SK-N-MC (cell line): ENCODE results near the gene RPAP3.
"Not testable (repeated sequence)": the region's sequence is repeated elsewhere in the genome, so short reads cannot be mapped to it uniquely, and the experiment has no call there.

Experiments
- DNase-seq: peaks from one replicate; pipeline ENCODE4 v3.0.0-alpha.2; 2011; ENCODE audit warnings: low read depth, low spot score
- H3K27ac ChIP-seq: fragments of 200-600 bp; sonication (generic); 2 replicates; pipeline ENCODE4 v1.5.1; 2016; ENCODE audit warnings: mixed run types
- H3K36me3 ChIP-seq: fragments of 200-600 bp; sonication (generic); 2 replicates; pipeline ENCODE4 v1.6.1; 2017; ENCODE audit warnings: antibody characterized with exemption, low read length, mixed read lengths; ENCODE audit not compliant: insufficient read depth
- H3K4me3 ChIP-seq: fragments of 200-600 bp; sonication (generic); 2 replicates; pipeline ENCODE4 v1.5.1; 2016
- H3K9ac ChIP-seq: fragments of 200-600 bp; sonication (generic); 2 replicates; pipeline ENCODE4 v1.8.0; 2017; ENCODE audit warnings: mixed run types, mixed read lengths; ENCODE audit not compliant: insufficient read length
- H3K9me3 ChIP-seq: fragments of 200-600 bp; sonication (generic); 2 replicates; pipeline ENCODE4 v1.6.1; 2017; ENCODE audit warnings: low read depth, mild to moderate bottlenecking, antibody characterized with exemption, low read length, moderate library complexity, mixed read lengths
- EZH2 ChIP-seq: fragments of 200-600 bp; sonication (generic); IDR thresholded peaks from one replicate; pipeline ENCODE4 v1.6.1; 2017; ENCODE audit warnings: antibody characterized with exemption
- FOXP2 ChIP-seq: optimal IDR thresholded peaks from 2 replicates; pipeline ENCODE3; 2011; ENCODE audit warnings: mild to moderate bottlenecking, moderate library complexity; ENCODE audit not compliant: insufficient read depth; ENCODE audit errors: extremely low read length, control extremely low read depth
- POLR2AphosphoS5 ChIP-seq: IDR thresholded peaks from 2 replicates; pipeline ENCODE4 v1.6.1; 2012; ENCODE audit warnings: mild to moderate bottlenecking, low read depth, low read length, borderline replicate concordance

RPAP3 gene

GRCh38 chr12:47649381-47649780 lies 56.4 kb downstream of the RPAP3 start:
- Histone ChIP-seq H3K27ac (no peak overlapping the region), H3K36me3 (peaks cover 15% of the 10 kb centered on the region), H3K9ac (no peak overlapping the region), H3K9me3 (no peaks in the 10 kb centered on the region), H3K4me3 (no peak overlapping the region)
- no peak for DNase-seq
- TF ChIP-seq FOXP2: no peak
- TF ChIP-seq EZH2: no peak
- no peak for TF ChIP-seq POLR2AphosphoS5

- no peaks in the 10 kb centered on the region for H3K9me3 ChIP-seq
- H3K9ac ChIP-seq: no peak overlapping the region
- no peak overlapping the region for H3K27ac ChIP-seq
- no peak for DNase-seq
- no peak overlapping the region for H3K4me3 ChIP-seq
- peaks cover 21% of the 10 kb centered on the region for H3K36me3 ChIP-seq
- TF ChIP-seq FOXP2 (no peak), POLR2AphosphoS5 (no peak)
Observed at GRCh38 chr12:47648056-47648579, 57.7 kb downstream of the RPAP3 start.

GRCh38 chr12:47642310-47642709 lies 63.5 kb downstream of the RPAP3 start:
- H3K4me3 ChIP-seq, H3K9ac ChIP-seq, H3K27ac ChIP-seq, DNase-seq, H3K9me3 ChIP-seq: not testable (repeated sequence)
- H3K36me3 ChIP-seq: peaks cover 20% of the 10 kb centered on the region

DNA sequence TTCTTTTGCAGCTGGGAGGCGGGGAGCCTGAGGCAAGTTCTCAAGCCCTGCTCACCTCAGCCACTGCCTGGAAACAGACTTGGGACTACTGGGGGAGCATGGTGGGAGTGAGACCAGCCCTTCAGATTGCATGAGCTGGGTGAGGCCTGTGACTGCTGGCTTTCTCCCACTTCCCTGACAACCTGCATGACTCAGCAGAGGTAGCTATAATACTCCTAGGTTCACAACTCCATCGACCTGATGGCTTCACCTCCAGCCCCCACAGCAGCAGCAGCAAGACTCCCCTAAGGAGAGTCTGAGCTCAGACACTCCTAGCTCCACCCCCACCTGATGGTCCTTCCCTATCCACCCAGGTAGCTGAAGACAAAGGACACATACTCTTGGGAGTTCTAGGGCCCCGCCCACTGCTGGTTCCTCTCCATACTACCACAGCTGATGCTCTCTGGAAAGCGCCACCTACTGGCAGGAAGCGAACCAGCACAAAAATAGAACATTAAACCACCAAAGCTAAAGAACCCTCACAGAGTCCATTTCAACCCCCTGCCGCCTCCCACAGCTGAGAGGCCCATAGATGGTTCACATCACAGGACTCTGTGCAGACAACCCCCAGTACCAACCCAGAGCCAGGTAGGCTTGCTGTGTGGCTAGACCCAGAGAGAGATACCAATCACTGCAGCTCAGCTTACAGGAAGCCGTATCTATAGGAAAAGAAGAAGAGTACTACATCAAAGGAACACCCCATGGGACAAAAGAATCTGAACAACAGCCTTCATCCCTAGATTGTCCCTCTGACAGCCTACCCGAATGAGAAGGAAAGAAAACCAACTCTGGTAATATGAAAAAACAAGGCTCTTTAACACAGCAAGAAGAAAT lies 68.7 kb downstream of the RPAP3 start:
- H3K36me3 ChIP-seq: peaks cover 7% of the 10 kb centered on the region; the same call in 1 of the 2 replicates
- H3K27ac ChIP-seq: no peak overlapping the region
- peaks cover 4% of the 10 kb centered on the region; the same call in 1 of the 2 replicates for H3K9me3 ChIP-seq
- H3K4me3 ChIP-seq: no peak overlapping the region
- no peak for TF ChIP-seq EZH2
- no peak for TF ChIP-seq POLR2AphosphoS5
- TF ChIP-seq FOXP2: no peak
- no peak for DNase-seq
- H3K9ac ChIP-seq: no peak overlapping the region

DNA sequence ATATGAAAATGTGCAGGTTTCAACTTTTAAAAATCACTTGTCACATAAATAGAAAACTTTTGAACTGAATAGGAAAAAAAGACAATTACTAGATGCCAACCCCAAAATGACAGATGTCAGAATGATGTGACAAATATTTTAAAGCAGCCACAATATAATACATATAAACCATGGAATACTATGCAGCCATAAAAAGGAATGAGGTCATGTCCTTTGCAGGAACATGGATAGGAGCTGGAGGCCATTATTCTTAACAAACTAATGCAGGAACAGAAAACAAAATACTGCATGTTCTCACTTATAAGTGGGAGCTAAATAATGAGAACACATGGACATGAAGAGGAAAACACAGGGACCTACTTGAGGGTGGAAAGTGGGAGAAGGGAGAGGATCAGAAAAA lies 70.1 kb downstream of the RPAP3 start:
- not testable (repeated sequence) for H3K4me3 ChIP-seq, H3K9ac ChIP-seq, H3K9me3 ChIP-seq, DNase-seq, H3K27ac ChIP-seq
- H3K36me3 ChIP-seq: peaks cover 18% of the 10 kb centered on the region; the same call in 1 of the 2 replicates

DNA sequence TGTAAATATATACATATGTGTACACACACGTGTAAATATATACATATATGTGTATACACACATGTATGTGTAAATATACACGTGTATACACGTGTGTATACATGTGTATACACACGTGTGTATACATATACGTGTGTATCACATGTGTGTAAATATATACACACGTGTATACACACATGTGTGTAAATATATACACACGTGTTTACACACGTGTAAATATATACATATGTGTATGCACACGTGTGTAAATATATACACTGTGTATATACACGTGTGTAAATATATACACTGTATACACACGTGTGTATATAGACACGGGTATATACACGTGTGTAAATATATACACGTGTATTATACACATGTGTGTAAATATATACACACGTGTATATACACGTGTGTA lies 71.7 kb downstream of the RPAP3 start:
- TF ChIP-seq EZH2: no peak
- no peak for TF ChIP-seq POLR2AphosphoS5
- TF ChIP-seq FOXP2: no peak
- H3K9me3 ChIP-seq: 0 out of 2 replicates have a peak, but pooled peaks cover 4% of the 10 kb centered on the region
- H3K9ac ChIP-seq: no peak overlapping the region
- H3K4me3 ChIP-seq: no peak overlapping the region
- no peak overlapping the region for H3K27ac ChIP-seq
- no peak for DNase-seq
- peaks cover 22% of the 10 kb centered on the region; the same call in 1 of the 2 replicates for H3K36me3 ChIP-seq

DNA sequence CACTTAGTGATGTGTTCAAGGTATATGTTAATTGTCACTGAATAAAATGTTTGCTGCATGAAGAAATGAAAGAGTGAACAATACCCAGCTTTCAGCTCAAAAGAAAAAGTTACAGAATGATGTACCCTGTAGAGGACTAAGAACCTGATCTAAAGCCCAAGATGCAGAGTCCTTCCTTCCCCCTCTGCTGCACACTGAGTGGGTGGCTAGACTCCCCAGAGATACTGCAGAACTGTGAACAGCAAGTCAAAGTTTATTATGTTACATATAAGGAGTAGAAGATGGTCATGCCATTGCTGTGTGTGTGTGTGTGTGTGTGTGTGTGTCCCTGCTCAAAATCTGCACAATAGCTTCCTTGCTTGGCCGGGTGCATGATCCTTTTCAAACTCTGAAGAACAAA lies 83.9 kb downstream of the RPAP3 start:
- TF ChIP-seq EZH2: no peak
- TF ChIP-seq FOXP2: no peak
- TF ChIP-seq POLR2AphosphoS5: no peak
- H3K4me3 ChIP-seq: no peak overlapping the region
- no peak for DNase-seq
- no peaks in the 10 kb centered on the region for H3K9me3 ChIP-seq
- H3K27ac ChIP-seq: no peak overlapping the region
- H3K9ac ChIP-seq: no peak overlapping the region
- no peaks in the 10 kb centered on the region for H3K36me3 ChIP-seq

GRCh38 chr12:47617476-47617875 lies 88.4 kb downstream of the RPAP3 start:
- peaks cover 8% of the 10 kb centered on the region; the same call in 1 of the 2 replicates for H3K36me3 ChIP-seq
- no peak for DNase-seq
- no peak for TF ChIP-seq FOXP2
- TF ChIP-seq EZH2: no peak
- no peak for TF ChIP-seq POLR2AphosphoS5
- H3K9ac ChIP-seq: no peak overlapping the region
- H3K9me3 ChIP-seq: no peaks in the 10 kb centered on the region
- no peak overlapping the region for H3K27ac ChIP-seq
- no peak overlapping the region for H3K4me3 ChIP-seq

DNA sequence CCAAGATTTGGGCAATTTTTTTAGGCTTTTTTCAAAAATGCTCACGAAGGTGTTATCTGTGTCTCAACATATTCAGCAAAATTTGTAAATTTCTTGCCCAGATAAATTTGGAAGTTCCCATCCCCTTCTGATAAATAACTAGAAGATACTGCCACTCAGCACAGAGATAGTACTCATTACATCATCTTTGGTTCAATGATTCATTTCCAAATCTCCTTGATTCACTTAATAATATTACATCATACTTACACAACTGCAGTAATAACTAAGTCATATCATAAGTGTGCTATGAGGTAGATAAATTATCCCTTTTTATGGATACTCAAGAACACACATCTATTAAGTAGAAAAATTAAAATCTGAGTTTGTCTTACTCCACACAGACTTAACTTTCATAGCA lies 89.4 kb downstream of the RPAP3 start:
- no peak overlapping the region for H3K4me3 ChIP-seq
- no peak overlapping the region for H3K9ac ChIP-seq
- H3K27ac ChIP-seq: no peak overlapping the region
- no peak for DNase-seq
- no peaks in the 10 kb centered on the region for H3K9me3 ChIP-seq
- TF ChIP-seq EZH2 (no peak), FOXP2 (no peak), POLR2AphosphoS5 (no peak)
- H3K36me3 ChIP-seq: peaks cover 8% of the 10 kb centered on the region; the same call in 1 of the 2 replicates
